PFSK-1 (cell line): ENCODE data around the gene UBAP2.

ENCODE experiments used
- REST ChIP-seq, 2 experiments: IDR thresholded peaks; 2 replicates each; pipeline versions ENCODE4 v1.6.1 to v1.8.0; 2011 to 2012; ENCODE audit warnings: low read depth in 2 of 2, low read length in 2 of 2, control low read depth in 1 of 2, inconsistent platforms in 1 of 2, mild to moderate bottlenecking in 1 of 2, moderate library complexity in 1 of 2; ENCODE audit not compliant: insufficient read depth in 1 of 2
- TAF1 ChIP-seq: IDR thresholded peaks from 2 replicates; pipeline ENCODE4 v1.6.1; 2012; ENCODE audit warnings: low read length, control low read depth, borderline replicate concordance; ENCODE audit not compliant: insufficient read depth

DNA sequence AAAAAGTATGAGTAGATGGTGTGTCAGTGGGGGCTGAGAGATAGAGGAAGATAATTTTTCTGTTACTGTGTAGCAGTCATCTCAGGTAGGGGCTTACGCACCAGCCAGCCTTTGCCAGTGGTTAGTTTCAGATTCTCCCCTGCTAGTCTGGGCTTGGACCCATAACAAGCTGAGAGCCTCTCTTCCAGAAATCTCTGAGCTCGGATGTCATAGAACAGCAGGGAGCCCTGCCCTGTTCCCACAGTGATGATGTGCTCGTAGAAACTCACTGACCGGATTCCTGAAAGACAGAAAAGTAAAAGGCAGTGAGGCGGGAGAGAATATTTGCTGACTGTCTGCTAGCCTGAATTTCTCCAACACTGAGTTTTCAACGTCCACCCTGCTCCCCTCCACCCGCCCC lies 40.6 kb upstream of the UBAP2 start:
- TF ChIP-seq REST (IDR thresholded peaks at IDR 0.05; ENCODE audit: insufficient read depth in 1 of 2, low read depth in 2 of 2, low read length in 2 of 2) = no peak
- no peak for TF ChIP-seq TAF1
